OCI-LY7 (cell line): Measurements from ENCODE around the gene ATG4A. TPM values are rescaled to one million over a fixed set of nuclear protein-coding genes. Genes with fewer than 3 reads are reported as not detected.

Experiments used
- BruUV-seq: library from RNA; stranded (reverse); fragments of 400-500 nt; replicated peaks from 2 replicates; lab custom pipeline; 2021; lab: Mats Ljungman, UMichigan
- CTCF ChIA-PET: fragments of 300-600 bp; sonication (Branson Sonifier 250); formaldehyde crosslinking; loops from one replicate; lab custom pipeline; 2022; ENCODE audit warnings: antibody characterized with exemption; ENCODE audit not compliant: unreplicated experiment; lab: Charles Lee
- POLR2A ChIA-PET: fragments of 300-600 bp; sonication (Branson Sonifier 250); formaldehyde crosslinking; loops from one replicate; lab custom pipeline; 2022; ENCODE audit warnings: antibody characterized with exemption; lab: Charles Lee
- DNase-seq: peaks from one replicate; pipeline ENCODE4 v3.0.0-alpha.2; 2015; ENCODE audit warnings: low spot score
- H2AFZ ChIP-seq: fragments of 200-600 bp; sonication (generic), shearing (Covaris generic); 2 replicates; pipeline ENCODE4 v1.6.1; 2014; ENCODE audit warnings: mild to moderate bottlenecking, antibody characterized with exemption, low read length, moderate library complexity
- H3K27ac ChIP-seq: fragments of 200-600 bp; sonication (generic); 2 replicates; pipeline ENCODE4 v1.5.1; 2014; ENCODE audit warnings: mixed run types, low read depth, mild to moderate bottlenecking, moderate library complexity, low read length, inconsistent platforms; ENCODE audit not compliant: poor library complexity, severe bottlenecking
- H3K36me3 ChIP-seq: fragments of 200-600 bp; sonication (generic); 2 replicates; pipeline ENCODE4 v1.6.1; 2014; ENCODE audit warnings: mild to moderate bottlenecking, antibody characterized with exemption, low read length, moderate library complexity, mixed read lengths; ENCODE audit not compliant: insufficient read depth
- H3K4me1 ChIP-seq: fragments of 200-600 bp; sonication (generic); 2 replicates; pipeline ENCODE4 v1.5.1; 2014; ENCODE audit warnings: mild to moderate bottlenecking, low read length; ENCODE audit not compliant: insufficient read depth, poor library complexity, severe bottlenecking
- H3K4me2 ChIP-seq: fragments of 200-600 bp; sonication (generic); 2 replicates; pipeline ENCODE4 v1.6.1; 2014; ENCODE audit warnings: mild to moderate bottlenecking, low read length
- H3K4me3 ChIP-seq: fragments of 200-600 bp; sonication (generic); 2 replicates; pipeline ENCODE4 v1.5.1; 2014; ENCODE audit warnings: mild to moderate bottlenecking, low read depth, low read length; ENCODE audit not compliant: poor library complexity, severe bottlenecking
- H3K79me2 ChIP-seq: fragments of 200-600 bp; sonication (generic); 2 replicates; pipeline ENCODE4 v1.6.1; 2016; ENCODE audit warnings: low read depth, mild to moderate bottlenecking, low read length, moderate library complexity, mixed read lengths; ENCODE audit not compliant: insufficient read depth
- H3K9me2 ChIP-seq: fragments of 200-600 bp; sonication (generic); 2 replicates; pipeline ENCODE4 v1.6.1; 2016; ENCODE audit warnings: mild to moderate bottlenecking, low read length, mixed read lengths; ENCODE audit not compliant: insufficient read depth
- H3K9me3 ChIP-seq: fragments of 200-600 bp; sonication (generic); 2 replicates; pipeline ENCODE4 v1.6.1; 2014; ENCODE audit warnings: mild to moderate bottlenecking, mixed run types, low read length, mixed read lengths
- H4K20me1 ChIP-seq: fragments of 200-600 bp; sonication (generic); 2 replicates; pipeline ENCODE4 v1.6.1; 2014; ENCODE audit warnings: mild to moderate bottlenecking, antibody characterized with exemption, low read length, moderate library complexity, mixed read lengths; ENCODE audit not compliant: insufficient read depth
- CTCF ChIP-seq: fragments of 200-600 bp; sonication (generic); conservative IDR thresholded peaks from 2 replicates; pipeline ENCODE4 v1.5.1; 2014; ENCODE audit warnings: mild to moderate bottlenecking, antibody characterized with exemption, low read length, moderate library complexity, mixed read lengths
- EZH2phosphoT487 ChIP-seq: fragments of 200-600 bp; sonication (generic); IDR thresholded peaks from 2 replicates; pipeline ENCODE4 v1.6.1; 2018; ENCODE audit warnings: low read depth, borderline replicate concordance, mild to moderate bottlenecking, mixed run types, antibody characterized with exemption, low read length, moderate library complexity, mixed read lengths
- intact Hi-C: fragments of 100-400 bp; cut with micrococcal nuclease; formaldehyde crosslinking; loops from one replicate; pipeline ENCODE4 v1.10.0; 2022; ENCODE audit not compliant: unreplicated experiment
- total RNA-seq, 2 experiments: library from RNA; depleted of rRNA in 1 of 2; stranded (reverse); fragments of >200 nt in 1 of 2; shearing (Covaris generic) in 1 of 2; gene quantifications; 2 replicates each; pipeline ENCODE4 v1.2.3, GENCODE V29; 2014 to 2022

ATG4A gene
- total RNA-seq, 2 experiments from 2014 or later: 9.9 to 14.7 TPM

- no peaks in the 10 kb centered on the region for H3K9me2 ChIP-seq
- no peaks in the 10 kb centered on the region for H4K20me1 ChIP-seq
- no TSS peak for BruUV-seq
- H2AFZ ChIP-seq: no peak overlapping the region
- peaks cover 24% of the 10 kb centered on the region for H3K79me2 ChIP-seq
- H3K9me3 ChIP-seq: no peaks in the 10 kb centered on the region
- H3K36me3 ChIP-seq: peaks cover 33% of the 10 kb centered on the region
- peaks cover 5% of the 10 kb centered on the region for H3K4me1 ChIP-seq
- intact Hi-C loops: no loop called here
- no peak for DNase-seq
- POLR2A ChIA-PET: no interaction called here
- CTCF ChIA-PET: no interaction called here
- H3K4me2 ChIP-seq: no peak overlapping the region
- TF ChIP-seq EZH2phosphoT487: no peak
- TF ChIP-seq CTCF: no peak
- H3K4me3 ChIP-seq: no peak overlapping the region
- no peak overlapping the region for H3K27ac ChIP-seq
Observed at GRCh38 chrX:108088511-108088910, 3.1 kb upstream of the ATG4A start.

- peak overlapping the region; percentile 86 for H2AFZ ChIP-seq
- H3K4me3 ChIP-seq: peak overlapping the region; percentile 83
- H3K4me2 ChIP-seq: peak overlapping the region; percentile 95
- ChIA-PET CTCF (no interaction called here), POLR2A (interaction anchor here (0.8 kb wide), 1 partner anchor 462 kb away, joined by 3 read pairs; the partner anchor contains the start of gene PRPS1)
- peak overlapping the region; percentile 55 for H3K27ac ChIP-seq
- intact Hi-C loops: loop anchor here (5.0 kb wide), 1 partner anchor 1478 kb away; the partner anchor contains the start of gene RADX
- TSS peak; percentile 88 for BruUV-seq
- peaks cover 24% of the 10 kb centered on the region for H3K79me2 ChIP-seq
- peaks cover 21% of the 10 kb centered on the region for H3K36me3 ChIP-seq
- H4K20me1 ChIP-seq: no peaks in the 10 kb centered on the region
- DNase-seq: no peak
- H3K9me3 ChIP-seq: no peaks in the 10 kb centered on the region
- TF ChIP-seq CTCF (no peak), EZH2phosphoT487 (no peak)
- H3K4me1 ChIP-seq: peaks cover 5% of the 10 kb centered on the region
- H3K9me2 ChIP-seq: no peaks in the 10 kb centered on the region
Observed at GRCh38 chrX:108090491-108091263, 901 bp upstream of the ATG4A start.

- ChIA-PET POLR2A (interaction anchor here (1.0 kb wide), 1 partner anchor 36 kb away, joined by 3 read pairs; no protein-coding TSS in a partner anchor), CTCF (interaction anchor here (0.6 kb wide), 1 partner anchor 1694 kb away, joined by 3 read pairs; no protein-coding TSS in a partner anchor)
- peaks cover 24% of the 10 kb centered on the region for H3K79me2 ChIP-seq
- peak overlapping the region; percentile 89 for H3K4me2 ChIP-seq
- no peak overlapping the region for H3K27ac ChIP-seq
- H3K4me3 ChIP-seq: peak overlapping the region; percentile 83
- H4K20me1 ChIP-seq: no peaks in the 10 kb centered on the region
- H2AFZ ChIP-seq: peak overlapping the region; percentile 86
- H3K4me1 ChIP-seq: peaks cover 5% of the 10 kb centered on the region
- H3K9me3 ChIP-seq: no peaks in the 10 kb centered on the region
- TSS peak; percentile 67 for BruUV-seq
- peaks cover 17% of the 10 kb centered on the region for H3K36me3 ChIP-seq
- intact Hi-C loops: loop anchor here (5.0 kb wide), 1 partner anchor 1480 kb away; the partner anchor contains the start of gene RADX
- TF ChIP-seq EZH2phosphoT487 (no peak), CTCF (no peak)
- no peaks in the 10 kb centered on the region for H3K9me2 ChIP-seq
- no peak for DNase-seq
Observed at GRCh38 chrX:108091878-108092291, 307 bp downstream of the ATG4A start.
